ENCODE results near the gene ZNF79.

DNA sequence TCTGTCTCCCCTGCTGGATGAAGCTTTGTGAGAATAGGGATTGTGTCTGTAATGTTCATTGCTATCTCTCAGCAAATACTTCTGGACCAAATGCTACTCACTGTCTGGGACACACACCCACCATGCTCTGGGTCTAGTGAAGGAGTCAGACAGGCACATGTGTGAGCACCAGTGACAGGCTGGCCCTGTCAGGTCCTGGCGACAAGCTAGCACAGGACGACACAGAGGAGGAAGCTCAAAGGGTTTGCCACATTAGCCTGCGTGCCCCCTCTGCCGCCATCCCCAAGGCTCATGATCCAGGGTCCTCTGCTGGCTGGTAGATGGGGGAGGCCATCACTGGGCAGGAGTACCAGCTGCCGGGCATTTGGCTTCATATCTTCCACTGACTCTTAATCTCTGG, 50.4 kb downstream of the ZNF79 start:
- no peak for TF ChIP-seq SP2 (IDR thresholded peaks at IDR 0.05; ENCODE audit: low read length)
- TF ChIP-seq POLR2AphosphoS5 (IDR thresholded peaks at IDR 0.05; ENCODE audit: low read depth, low read length): no peak

Measured in H1 (cell line).